Effector CD4-positive, alpha-beta T cell (primary cell): ENCODE data around the gene CCDC47.
A peak's percentile ranks its signal among the peaks of the same experiment; 100 is the strongest.
"Not testable (repeated sequence)": the region's sequence is repeated elsewhere in the genome, so short reads cannot be mapped to it uniquely, and the experiment has no call there.

Experiments used
- DNase-seq: peaks from one replicate; pipeline ENCODE4 v3.0.0-alpha.2; 2020
- total RNA-seq: gene quantifications from one replicate; lab custom pipeline; 2026; lab: John Stamatoyannopoulos, UW

Gene CCDC47
- total RNA-seq: 59.8 reads per million, percentile 72 among the genes with 10 or more reads in this experiment

GRCh38 chr17:63773272-63774140, at the start of gene CCDC47:
CCDC47 (minus strand) TSS chr17:63773597; CDS start chr17:63766175, 7,422 bp downstream.
- peak; percentile 96 for DNase-seq

GRCh38 chr17:63822537-63822936, 49.1 kb upstream of the CCDC47 start:
- DNase-seq: no peak

- no peak for DNase-seq
Observed at GRCh38 chr17:63821804-63822203, 48.4 kb upstream of the CCDC47 start.

GRCh38 chr17:63820963-63821561, 47.7 kb upstream of the CCDC47 start:
- DNase-seq: no peak

GRCh38 chr17:63819585-63820537, 46.5 kb upstream of the CCDC47 start:
- no peak for DNase-seq

GRCh38 chr17:63819131-63819530, 45.7 kb upstream of the CCDC47 start:
- DNase-seq: no peak

GRCh38 chr17:63817736-63818385, 44.5 kb upstream of the CCDC47 start:
- DNase-seq: no peak

- DNase-seq: no peak
Observed at GRCh38 chr17:63816669-63817068, 43.3 kb upstream of the CCDC47 start.

GRCh38 chr17:63816123-63816522, 42.7 kb upstream of the CCDC47 start:
- DNase-seq: no peak

- no peak for DNase-seq
Observed at GRCh38 chr17:63809970-63810369, 36.6 kb upstream of the CCDC47 start.

GRCh38 chr17:63805591-63805990, 32.2 kb upstream of the CCDC47 start:
- no peak for DNase-seq

- DNase-seq: no peak
Observed at GRCh38 chr17:63804328-63804727, 30.9 kb upstream of the CCDC47 start.

- DNase-seq: no peak
Observed at GRCh38 chr17:63800783-63801182, 27.4 kb upstream of the CCDC47 start.

- no peak for DNase-seq
Observed at GRCh38 chr17:63798572-63799106, 25.2 kb upstream of the CCDC47 start.

- DNase-seq: not testable (repeated sequence)
Observed at GRCh38 chr17:63796375-63796774, 23.0 kb upstream of the CCDC47 start.

GRCh38 chr17:63792055-63792729, 18.8 kb upstream of the CCDC47 start:
- no peak for DNase-seq

GRCh38 chr17:63790057-63790456, 16.7 kb upstream of the CCDC47 start:
- no peak for DNase-seq

- no peak for DNase-seq
Observed at GRCh38 chr17:63786971-63787711, 13.7 kb upstream of the CCDC47 start.

- DNase-seq: no peak
Observed at GRCh38 chr17:63786117-63786516, 12.7 kb upstream of the CCDC47 start.

GRCh38 chr17:63785556-63785955, 12.2 kb upstream of the CCDC47 start:
- DNase-seq: no peak

- no peak for DNase-seq
Observed at GRCh38 chr17:63783522-63783921, 10.1 kb upstream of the CCDC47 start.
